ENCODE data around the gene MAGEA12.
"Not testable (repeated sequence)": the region's sequence is repeated elsewhere in the genome, so short reads cannot be mapped to it uniquely, and the experiment has no call there.

Gene MAGEA12, protein sequence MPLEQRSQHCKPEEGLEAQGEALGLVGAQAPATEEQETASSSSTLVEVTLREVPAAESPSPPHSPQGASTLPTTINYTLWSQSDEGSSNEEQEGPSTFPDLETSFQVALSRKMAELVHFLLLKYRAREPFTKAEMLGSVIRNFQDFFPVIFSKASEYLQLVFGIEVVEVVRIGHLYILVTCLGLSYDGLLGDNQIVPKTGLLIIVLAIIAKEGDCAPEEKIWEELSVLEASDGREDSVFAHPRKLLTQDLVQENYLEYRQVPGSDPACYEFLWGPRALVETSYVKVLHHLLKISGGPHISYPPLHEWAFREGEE

DNA sequence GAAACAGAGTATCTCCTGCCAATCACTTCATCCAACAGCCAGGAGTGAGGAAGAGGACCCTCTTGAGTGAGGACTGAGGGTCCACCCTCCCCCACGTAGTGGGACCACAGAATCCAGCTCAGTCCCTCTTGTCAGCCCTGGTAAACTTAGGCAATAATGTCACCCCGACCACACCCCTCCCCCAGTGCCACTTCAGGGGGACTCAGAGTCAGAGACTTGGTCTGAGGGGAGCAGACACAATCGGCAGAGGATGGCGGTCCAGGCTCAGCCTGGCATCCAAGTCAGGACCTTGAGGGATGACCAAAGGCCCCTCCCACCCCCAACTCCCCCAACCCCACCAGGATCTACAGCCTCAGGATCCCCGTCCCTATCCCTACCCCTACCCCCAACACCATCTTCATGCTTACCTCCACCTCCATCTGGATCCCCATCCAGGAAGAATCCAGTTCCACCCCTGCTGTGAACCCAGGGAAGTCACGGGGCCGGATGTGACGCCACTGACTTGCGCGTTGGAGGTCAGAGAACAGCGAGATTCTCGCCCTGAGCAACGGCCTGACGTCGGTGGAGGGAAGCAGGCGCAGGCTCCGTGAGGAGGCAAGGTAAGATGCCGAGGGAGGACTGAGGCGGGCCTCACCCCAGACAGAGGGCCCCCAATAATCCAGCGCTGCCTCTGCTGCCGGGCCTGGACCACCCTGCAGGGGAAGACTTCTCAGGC, at the start of gene MAGEA12, which contains the start of gene CSAG1:
MAGEA12 (plus strand) TSS at position 497 of the 715 bp plus-strand sequence. CDS start 2,405 bp downstream, outside the sequence.
CSAG1 (minus strand) TSS at position 461 of the 715 bp plus-strand sequence. CDS start 1,261 bp downstream, outside the sequence.
- Histone ChIP-seq H3K9ac (ENCODE audit: insufficient read length, low read depth) (no peak within 1 kb of the TSS), H3K36me3 (ENCODE audit: insufficient read depth, insufficient read length, low read length) (no peaks in the 10 kb centered on the region), H3K9me3 (ENCODE audit: insufficient read depth, low read length) (no peaks in the 10 kb centered on the region), H3K4me1 (ENCODE audit: insufficient read depth, insufficient read length) (no peaks in the 10 kb centered on the region), H3K27me3 (ENCODE audit: insufficient read depth, insufficient read length) (no peaks in the 10 kb centered on the region), H3K4me3 (ENCODE audit: insufficient read length, low read depth) (no peak within 1 kb of the TSS)
- no peak for DNase-seq (ENCODE audit: low read depth, low spot score)
- no peak for TF ChIP-seq YY1 (IDR thresholded peaks at IDR 0.05; ENCODE audit: insufficient read depth, insufficient read length)
- TF ChIP-seq SUZ12 (IDR thresholded peaks at IDR 0.05; ENCODE audit: extremely low read depth, insufficient read depth, insufficient read length): no peak
- TF ChIP-seq ZNF274 (IDR thresholded peaks at IDR 0.05; ENCODE audit: low read depth, low read length): no peak

DNA sequence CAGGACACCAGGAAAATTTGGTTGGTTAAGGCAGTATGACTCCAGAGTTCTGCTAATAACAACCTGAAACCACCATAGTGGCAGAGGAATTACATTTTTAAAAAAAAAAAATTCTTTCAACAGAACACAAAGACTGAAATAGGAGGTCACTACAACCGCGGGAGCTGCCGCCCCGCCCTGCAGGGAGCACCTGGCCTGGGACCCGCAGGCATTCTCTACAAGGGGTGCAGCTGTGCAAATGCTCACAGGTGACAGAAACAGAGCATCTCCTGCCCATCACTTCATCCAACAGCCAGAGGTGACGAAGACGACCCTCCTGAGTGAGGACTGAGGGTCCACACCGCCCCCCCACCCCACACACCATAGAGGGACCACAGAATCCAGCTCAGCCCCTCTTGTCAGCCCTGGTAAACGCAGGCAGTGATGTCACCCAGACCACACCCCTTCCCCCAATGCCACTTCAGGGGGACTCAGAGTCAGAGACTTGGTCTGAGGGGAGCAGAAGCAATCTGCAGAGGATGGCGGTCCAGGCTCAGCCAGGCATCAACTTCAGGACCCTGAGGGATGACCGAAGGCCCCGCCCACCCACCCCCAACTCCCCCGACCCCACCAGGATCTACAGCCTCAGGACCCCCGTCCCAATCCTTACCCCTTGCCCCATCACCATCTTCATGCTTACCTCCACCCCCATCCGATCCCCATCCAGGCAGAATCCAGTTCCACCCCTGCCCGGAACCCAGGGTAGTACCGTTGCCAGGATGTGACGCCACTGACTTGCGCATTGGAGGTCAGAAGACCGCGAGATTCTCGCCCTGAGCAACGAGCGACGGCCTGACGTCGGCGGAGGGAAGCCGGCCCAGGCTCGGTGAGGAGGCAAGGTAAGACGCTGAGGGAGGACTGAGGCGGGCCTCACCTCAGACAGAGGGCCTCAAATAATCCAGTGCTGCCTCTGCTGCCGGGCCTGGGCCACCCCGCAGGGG, 35.3 kb upstream of the MAGEA12 start, which contains the start of gene MAGEA3:
MAGEA3 (plus strand) TSS at position 843 of the 980 bp plus-strand sequence. CDS start 2,039 bp downstream, outside the sequence.
- not testable (repeated sequence) for DNase-seq (ENCODE audit: low read depth, low spot score); H3K9ac ChIP-seq (ENCODE audit: insufficient read length, low read depth); H3K27me3 ChIP-seq (ENCODE audit: insufficient read depth, insufficient read length); H3K4me1 ChIP-seq (ENCODE audit: insufficient read depth, insufficient read length); H3K4me3 ChIP-seq (ENCODE audit: insufficient read length, low read depth); H3K36me3 ChIP-seq (ENCODE audit: insufficient read depth, insufficient read length, low read length); H3K9me3 ChIP-seq (ENCODE audit: insufficient read depth, low read length)

DNA sequence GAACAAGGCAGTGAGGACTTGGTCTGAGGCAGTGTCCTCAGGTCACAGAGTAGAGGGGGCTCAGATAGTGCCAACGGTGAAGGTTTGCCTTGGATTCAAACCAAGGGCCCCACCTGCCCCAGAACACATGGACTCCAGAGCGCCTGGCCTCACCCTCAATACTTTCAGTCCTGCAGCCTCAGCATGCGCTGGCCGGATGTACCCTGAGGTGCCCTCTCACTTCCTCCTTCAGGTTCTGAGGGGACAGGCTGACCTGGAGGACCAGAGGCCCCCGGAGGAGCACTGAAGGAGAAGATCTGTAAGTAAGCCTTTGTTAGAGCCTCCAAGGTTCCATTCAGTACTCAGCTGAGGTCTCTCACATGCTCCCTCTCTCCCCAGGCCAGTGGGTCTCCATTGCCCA, 33.2 kb upstream of the MAGEA12 start:
- not testable (repeated sequence) for H3K36me3 ChIP-seq (ENCODE audit: insufficient read depth, insufficient read length, low read length); H3K9me3 ChIP-seq (ENCODE audit: insufficient read depth, low read length); H3K9ac ChIP-seq (ENCODE audit: insufficient read length, low read depth); H3K4me1 ChIP-seq (ENCODE audit: insufficient read depth, insufficient read length); H3K4me3 ChIP-seq (ENCODE audit: insufficient read length, low read depth); H3K27me3 ChIP-seq (ENCODE audit: insufficient read depth, insufficient read length); DNase-seq (ENCODE audit: low read depth, low spot score)

DNA sequence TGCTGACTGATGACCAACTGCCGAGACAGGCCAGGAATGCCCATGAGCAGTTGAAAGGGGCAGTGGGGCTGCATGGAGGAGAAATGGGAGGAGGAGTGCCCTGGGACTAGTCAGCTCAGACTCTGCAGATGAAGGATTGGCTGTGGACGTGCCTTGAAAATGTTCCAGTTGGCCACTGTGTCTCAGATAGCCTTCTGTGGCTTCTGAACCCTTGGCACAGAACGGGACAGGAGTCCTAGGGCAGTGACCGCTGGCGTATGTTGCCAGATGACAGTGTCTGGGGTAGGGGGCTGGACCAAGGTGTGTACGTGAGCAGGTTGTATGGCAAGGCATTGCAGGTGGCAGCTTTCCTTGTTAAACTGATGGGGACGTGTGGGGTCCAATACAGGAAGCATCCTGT, 27.1 kb upstream of the MAGEA12 start:
- H3K36me3 ChIP-seq (ENCODE audit: insufficient read depth, insufficient read length, low read length); H3K9me3 ChIP-seq (ENCODE audit: insufficient read depth, low read length); DNase-seq (ENCODE audit: low read depth, low spot score); H3K4me1 ChIP-seq (ENCODE audit: insufficient read depth, insufficient read length); H3K4me3 ChIP-seq (ENCODE audit: insufficient read length, low read depth); H3K27me3 ChIP-seq (ENCODE audit: insufficient read depth, insufficient read length); H3K9ac ChIP-seq (ENCODE audit: insufficient read length, low read depth): not testable (repeated sequence)

DNA sequence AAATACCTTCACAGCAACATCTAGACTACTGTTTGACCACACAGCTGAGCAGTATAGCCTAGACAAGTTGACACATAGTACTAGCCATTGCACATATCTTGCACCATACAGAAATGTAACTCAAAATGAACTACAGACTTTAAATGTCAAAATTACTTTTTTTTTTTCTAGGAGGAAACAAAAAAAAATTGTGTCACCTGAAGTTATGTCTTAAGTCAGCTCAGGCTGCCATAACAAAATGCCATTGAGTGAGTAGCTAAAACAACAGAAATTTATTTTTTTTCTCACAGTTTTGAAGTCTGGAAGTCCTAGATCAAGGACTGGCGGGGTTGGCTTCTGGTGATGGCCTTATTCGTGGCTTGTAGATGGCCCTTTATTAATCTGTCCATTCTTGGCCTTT, 24.4 kb upstream of the MAGEA12 start, which contains the start of gene CSAG2:
CSAG2 (minus strand) TSS at position 101 of the 400 bp plus-strand sequence. CDS start 161 bp downstream, outside the sequence.
- H3K4me3 ChIP-seq (ENCODE audit: insufficient read length, low read depth); H3K9ac ChIP-seq (ENCODE audit: insufficient read length, low read depth); DNase-seq (ENCODE audit: low read depth, low spot score); H3K4me1 ChIP-seq (ENCODE audit: insufficient read depth, insufficient read length); H3K9me3 ChIP-seq (ENCODE audit: insufficient read depth, low read length); H3K27me3 ChIP-seq (ENCODE audit: insufficient read depth, insufficient read length); H3K36me3 ChIP-seq (ENCODE audit: insufficient read depth, insufficient read length, low read length): not testable (repeated sequence)

DNA sequence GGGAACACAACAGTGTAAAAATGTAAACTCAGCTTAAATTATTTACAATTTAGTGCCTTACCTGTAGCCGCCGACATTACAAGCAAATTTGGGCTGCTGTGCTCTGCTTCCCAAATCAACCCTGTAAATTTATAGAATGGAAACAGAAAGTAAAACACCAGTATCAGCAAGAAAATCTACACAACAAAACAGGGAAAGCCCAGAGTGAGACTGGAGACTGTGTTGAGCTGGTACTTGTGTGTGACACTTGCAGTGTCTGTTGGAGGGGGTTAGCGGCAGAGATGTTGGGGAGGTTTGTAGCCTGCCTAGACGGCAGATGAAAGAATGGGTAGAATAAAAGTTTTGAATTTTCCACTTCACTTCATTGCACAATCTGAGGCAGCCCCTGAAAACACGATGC, 20.4 kb upstream of the MAGEA12 start:
- not testable (repeated sequence) for H3K4me3 ChIP-seq (ENCODE audit: insufficient read length, low read depth); H3K9me3 ChIP-seq (ENCODE audit: insufficient read depth, low read length); DNase-seq (ENCODE audit: low read depth, low spot score); H3K9ac ChIP-seq (ENCODE audit: insufficient read length, low read depth); H3K4me1 ChIP-seq (ENCODE audit: insufficient read depth, insufficient read length); H3K27me3 ChIP-seq (ENCODE audit: insufficient read depth, insufficient read length); H3K36me3 ChIP-seq (ENCODE audit: insufficient read depth, insufficient read length, low read length)

DNA sequence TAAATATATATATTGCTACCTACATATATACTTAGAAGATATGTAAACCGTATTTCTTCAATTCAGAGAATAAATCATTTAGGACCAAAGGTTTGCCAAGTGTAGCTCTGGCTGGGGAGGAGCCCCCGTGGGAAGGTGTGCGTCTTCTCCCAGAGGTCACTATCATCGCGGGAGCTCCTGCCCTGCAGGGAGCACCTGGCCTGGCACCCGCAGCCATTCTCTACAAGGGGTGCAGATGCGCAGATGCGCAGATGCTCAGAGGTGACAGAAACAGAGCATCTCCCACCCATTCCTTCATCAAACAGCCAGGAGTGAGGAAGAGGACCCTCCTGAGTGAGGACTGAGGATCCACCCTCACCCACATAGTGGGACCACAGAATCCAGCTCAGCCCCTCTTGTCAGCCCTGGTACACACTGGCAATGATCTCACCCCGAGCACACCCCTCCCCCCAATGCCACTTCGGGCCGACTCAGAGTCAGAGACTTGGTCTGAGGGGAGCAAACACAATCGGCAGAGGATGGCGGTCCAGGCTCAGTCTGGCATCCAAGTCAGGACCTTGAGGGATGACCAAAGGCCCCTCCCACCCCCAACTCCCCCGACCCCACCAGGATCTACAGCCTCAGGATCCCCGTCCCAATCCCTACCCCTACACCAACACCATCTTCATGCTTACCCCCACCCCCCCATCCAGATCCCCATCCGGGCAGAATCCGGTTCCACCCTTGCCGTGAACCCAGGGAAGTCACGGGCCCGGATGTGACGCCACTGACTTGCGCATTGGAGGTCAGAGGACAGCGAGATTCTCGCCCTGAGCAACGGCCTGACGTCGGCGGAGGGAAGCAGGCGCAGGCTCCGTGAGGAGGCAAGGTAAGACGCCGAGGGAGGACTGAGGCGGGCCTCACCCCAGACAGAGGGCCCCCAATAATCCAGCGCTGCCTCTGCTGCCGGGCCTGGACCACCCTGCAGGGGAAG, 19.5 kb upstream of the MAGEA12 start, which contains the start of gene MAGEA2B:
MAGEA2B (plus strand) TSS at position 814 of the 973 bp plus-strand sequence. CDS start 2,479 bp downstream, outside the sequence.
- not testable (repeated sequence) for H3K4me3 ChIP-seq (ENCODE audit: insufficient read length, low read depth); H3K9ac ChIP-seq (ENCODE audit: insufficient read length, low read depth); H3K9me3 ChIP-seq (ENCODE audit: insufficient read depth, low read length); H3K4me1 ChIP-seq (ENCODE audit: insufficient read depth, insufficient read length); DNase-seq (ENCODE audit: low read depth, low spot score); H3K27me3 ChIP-seq (ENCODE audit: insufficient read depth, insufficient read length); H3K36me3 ChIP-seq (ENCODE audit: insufficient read depth, insufficient read length, low read length)
